ENCODE data around the gene TXNRD2.

TXNRD2 gene

DNA sequence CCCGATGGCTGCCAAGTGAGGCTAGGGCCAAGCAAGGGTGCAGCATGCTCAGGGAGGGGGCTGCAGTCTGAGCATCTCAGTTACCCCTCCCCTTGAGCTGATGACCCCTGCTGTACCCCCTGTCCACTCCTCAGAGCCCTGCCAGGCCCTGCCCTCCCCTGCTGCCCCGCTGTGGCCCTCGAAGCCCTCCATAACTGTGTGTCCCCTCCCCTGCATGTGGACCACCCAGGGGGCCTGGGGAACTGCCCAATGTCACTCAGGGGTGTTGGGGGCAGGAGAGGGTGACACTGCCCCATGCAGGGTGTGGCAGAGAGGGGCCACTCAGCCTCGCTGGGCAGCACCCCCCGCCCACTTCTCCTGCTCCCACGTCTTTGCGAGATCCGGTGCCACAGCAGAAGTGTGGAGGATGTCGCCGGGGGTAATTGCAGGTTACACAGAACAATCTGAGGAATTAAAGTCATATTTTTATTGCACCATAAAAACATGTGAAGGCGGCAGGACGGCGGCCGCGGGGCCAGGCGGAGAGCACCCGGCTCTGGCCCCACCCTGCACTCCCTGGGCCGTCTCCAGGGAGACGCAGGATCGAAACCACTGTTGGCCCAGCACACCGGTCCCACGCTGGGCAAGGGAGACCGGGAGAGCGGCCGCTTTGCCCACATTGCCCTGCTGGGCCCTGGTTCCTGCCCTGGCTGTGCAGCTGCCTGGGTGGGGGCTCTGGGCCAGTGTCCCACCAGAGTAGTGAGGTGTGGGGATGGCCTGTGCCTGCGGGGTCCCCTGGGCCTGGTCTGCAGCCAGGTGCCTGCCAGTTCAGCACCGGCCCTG, 68.3 kb downstream of the TXNRD2 start:
- DNase-seq = no peak

DNA sequence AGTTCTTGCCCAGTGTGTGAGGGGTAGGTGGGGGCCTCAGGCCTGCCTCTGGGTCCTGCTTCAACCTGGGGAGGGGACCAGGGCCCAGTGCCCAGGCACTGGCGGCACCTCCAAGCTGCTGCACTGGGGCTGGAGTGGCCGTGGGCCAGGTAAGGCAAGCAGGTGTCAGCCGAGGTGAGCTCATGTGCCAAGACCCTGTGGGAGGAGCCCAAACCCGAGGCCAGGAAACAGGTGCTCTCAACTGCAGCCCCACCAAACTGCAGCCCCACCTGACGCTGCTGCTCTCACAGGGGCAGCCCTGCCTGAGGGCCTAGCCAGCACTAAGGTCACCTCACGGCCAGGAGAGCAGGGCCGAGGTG, 68.9 kb downstream of the TXNRD2 start:
- DNase-seq = no peak

DNA sequence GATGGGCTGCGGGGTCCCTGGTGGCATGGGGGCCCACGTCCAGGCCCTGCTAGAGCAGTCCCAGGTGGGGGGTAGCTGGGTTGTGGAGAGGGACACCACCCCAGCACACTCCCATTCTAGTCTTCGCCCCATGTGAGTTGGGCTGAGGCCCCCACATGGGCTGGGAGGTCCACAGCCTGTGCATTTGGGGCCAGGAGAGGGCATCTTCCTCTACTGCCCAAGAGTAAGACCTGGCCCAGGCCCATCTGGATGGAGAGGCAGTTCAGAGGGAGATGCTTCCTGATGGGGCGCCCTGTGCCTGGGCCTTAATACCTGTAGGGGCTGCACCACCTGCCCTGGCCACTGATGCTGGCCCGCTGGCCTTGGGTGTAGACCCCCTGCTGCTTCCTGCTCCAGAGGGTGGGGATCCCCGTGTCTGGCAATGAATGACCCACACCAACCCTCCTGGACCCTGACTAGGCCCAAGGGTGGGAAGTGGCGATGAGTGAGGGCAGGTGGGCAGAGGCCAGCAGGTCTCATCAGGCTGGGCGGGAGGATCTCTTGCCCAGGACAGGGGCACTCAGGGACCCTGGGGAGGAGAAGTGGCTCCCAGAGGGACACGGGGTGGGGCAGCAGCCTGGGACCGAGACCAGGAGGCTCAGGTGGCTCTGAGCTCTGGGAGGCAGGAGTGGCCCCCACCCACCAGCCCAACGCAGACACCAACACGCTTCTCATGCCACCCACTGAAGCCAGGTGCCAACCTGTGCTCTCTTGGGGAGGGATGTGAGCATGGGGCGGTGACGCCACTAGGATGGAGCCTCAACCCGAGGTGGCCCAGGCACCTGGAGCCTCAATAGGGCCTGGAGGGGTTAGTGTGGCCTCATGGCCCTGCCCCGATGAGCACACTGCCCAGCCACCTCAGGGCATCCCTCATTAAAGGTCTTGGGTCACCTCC, 69.5 kb downstream of the TXNRD2 start:
- DNase-seq = no peak

DNA sequence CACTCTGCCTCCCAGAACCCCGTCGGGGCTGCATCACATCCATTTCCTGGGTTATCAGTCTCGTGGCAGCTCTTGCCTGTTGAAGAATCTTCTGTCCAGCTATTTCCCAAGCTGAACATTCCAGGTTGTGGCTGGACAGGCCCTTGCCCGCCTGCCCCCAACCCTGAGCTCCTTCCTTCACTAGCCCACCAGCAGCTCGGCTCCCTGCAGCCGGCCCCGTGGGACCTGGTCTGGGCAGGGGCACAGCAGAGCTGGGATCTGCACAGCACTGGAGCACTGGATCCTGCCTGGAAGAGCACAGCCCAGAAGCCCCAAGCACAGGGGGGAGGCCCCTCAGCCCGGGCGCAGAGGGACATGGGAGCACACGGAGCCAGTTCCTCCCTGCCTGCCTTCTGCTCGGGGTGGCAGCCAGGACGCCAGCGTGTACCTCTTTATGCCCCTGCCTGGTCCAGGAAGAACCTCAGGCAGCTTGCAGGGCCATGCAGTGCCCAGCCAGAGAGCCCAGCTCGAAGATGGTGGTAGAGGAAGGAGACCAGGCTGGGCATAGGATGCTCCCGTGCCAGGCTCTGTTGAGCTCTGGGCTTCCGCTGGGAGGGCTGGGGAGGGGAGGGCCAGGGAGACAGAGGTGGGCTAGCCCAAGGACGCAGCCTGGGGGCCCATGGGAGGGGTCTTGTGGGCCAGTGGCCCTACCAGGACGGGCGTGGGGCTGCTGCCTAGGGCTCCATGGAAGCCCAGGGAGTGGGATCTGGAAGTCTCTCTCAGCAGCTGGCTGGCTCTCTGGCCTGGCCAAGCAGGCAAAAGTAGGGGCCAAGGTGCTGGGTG, 70.4 kb downstream of the TXNRD2 start:
- no peak for DNase-seq

DNA sequence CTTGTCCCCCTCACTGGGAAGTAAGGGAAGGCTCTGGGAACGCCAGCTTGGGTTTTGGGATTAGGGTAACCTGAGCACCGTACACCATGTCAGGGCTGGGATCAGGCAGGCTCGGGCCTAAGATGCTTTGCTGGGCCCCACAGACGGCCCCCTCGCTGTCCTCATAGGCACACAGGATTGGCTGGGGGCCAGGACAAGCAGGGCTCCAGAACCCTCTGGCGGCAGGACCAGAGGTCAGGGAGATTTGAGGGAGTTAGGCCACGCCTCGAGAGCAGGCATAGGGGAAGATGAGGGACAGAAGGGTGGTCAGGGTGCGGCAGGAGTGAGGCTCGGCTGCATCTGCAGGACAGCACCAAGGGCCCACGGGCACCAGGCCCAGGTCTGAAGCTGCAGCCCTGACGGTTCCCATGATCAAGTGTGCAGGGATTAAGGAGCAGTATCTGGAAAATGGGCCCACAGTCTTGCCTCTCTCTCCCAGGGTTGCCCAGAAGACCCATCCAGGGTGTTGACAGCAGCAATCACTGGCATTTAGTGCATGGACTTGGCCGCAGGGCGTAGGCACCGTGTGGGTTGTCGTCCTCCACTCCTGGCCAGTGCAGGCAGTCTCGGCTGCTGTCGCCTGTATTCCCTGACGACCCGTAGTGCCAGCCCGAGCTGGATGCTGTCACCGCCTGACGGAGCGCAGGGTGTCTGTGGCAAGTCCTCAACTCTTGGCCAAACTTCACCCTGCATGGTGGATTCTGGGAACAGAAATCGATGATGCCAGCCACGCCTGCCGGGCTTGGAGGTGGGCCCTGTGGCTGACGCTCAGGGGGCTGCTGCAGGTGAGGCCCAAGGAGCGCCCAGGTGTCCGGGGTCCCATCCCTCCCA, 71.2 kb downstream of the TXNRD2 start:
- no peak for DNase-seq

DNA sequence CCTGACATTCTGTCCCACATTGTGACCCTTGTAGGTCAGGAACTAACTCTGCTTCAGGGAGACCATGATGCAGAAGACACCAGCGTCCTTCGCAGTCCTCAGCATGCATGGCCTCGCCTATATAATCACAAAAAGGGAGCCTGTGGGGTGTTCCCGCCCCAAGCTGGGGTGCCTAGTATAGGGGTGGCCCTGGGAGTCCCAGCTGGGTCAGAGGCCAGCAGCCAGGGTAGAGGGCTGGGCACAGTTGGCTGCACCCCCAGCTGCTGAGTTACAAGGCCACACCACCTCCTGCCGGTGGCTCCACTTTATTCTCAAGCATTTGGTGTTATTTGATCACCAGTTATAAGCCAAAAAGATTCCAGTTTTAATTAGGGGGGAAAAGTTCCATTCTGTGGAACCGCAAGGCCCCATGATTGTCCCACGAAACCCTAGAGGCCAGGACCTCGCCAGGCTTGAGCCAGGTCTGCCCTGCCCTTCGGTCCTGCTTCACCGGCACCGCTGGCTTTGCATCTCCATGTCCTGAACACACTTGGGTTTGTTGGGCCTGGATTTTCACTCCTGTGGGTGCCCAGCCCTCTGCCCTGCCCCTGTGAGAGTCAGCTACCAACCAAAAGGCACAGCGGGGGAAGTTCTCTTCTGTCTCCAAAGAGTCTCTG, 72.0 kb downstream of the TXNRD2 start:
- no peak for DNase-seq

DNA sequence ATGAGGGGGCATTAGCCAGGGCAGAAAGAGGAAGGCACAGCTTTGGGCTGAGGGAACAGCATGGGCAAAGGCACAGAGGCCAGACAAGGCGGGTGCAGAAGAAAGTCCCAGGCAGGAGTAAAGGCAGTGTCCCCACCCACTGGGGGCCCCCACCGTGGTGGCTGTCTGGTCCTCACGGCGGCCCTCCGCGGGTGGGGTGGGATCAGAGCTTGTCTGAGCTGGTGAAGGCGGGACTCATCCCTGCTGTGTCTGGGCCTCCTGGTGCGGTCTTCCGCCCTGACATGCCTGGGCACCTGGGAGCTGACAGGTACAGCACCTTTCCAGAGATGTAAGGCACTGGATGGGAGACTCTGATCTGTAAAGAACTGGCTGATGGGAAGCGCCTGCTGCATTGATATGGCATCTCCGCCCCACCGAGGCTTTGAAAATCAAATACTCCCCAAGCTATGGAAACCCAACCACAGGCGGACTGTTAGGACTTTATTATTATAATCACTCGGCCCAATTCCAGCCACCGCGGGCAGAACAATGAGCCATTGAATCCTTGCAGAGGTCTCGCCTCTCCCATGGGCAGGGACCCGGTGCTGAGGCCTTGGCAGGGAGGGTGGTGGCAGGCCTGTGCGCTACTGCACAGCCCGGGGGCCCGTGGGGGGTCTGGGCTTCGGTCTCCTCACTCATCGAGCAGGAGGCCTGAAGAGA, 72.7 kb downstream of the TXNRD2 start:
- DNase-seq = no peak

DNA sequence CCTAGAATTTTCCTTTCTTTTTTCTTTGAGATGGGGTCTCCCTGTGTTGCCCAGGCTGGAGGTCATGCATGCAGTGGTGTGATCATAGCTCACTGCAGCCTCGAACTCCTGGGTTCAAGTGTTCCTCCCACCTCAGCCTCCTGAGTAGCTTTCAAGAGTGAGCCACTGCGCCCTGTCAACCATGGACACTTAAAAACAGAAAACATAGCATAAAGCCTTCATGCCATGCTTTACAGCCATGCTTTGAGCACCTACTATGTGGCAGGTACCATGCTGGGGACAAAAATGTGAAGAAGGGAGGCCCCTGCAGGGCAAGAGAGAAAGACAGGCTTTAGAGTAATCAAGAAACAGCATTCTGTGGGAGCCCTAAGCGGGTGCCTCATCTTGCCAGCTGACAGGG, 73.3 kb downstream of the TXNRD2 start:
- no peak for DNase-seq

DNA sequence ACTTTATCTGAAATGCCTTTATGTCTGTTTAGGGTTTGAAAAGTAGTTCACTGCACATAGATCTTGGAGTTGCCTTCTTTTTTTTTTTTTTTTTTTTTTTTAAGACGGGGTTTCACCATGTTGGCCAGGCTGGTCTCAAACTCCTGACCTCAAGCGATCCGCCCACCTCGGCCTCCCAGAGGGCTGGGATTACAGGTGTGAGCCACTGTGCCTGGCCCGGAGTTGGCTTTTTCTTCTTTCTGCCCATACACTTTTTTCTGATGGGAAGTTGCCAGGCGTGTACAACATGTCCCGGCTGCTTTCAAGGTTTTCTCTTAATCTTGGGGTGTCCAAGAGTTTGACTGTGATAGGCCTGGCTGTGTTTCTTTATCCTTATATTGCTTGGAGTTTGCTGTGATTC, 74.0 kb downstream of the TXNRD2 start:
- DNase-seq = no peak

DNA sequence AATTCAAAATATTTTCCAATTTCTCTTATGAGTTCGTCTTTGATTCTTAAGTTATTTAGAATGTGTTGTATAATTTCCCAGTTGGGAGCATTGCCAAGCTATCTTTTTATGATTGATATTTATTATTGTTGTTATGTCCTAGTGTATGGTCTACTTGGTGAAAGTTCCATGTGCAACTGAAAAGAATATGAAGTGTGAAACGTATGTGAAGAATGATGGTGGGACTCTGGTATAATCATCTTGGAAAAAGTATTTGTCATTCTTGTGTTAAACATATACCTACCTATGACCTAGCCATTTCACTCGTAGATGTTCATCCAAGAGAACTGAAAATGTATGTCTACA, 75.0 kb downstream of the TXNRD2 start:
- no peak for DNase-seq

DNA sequence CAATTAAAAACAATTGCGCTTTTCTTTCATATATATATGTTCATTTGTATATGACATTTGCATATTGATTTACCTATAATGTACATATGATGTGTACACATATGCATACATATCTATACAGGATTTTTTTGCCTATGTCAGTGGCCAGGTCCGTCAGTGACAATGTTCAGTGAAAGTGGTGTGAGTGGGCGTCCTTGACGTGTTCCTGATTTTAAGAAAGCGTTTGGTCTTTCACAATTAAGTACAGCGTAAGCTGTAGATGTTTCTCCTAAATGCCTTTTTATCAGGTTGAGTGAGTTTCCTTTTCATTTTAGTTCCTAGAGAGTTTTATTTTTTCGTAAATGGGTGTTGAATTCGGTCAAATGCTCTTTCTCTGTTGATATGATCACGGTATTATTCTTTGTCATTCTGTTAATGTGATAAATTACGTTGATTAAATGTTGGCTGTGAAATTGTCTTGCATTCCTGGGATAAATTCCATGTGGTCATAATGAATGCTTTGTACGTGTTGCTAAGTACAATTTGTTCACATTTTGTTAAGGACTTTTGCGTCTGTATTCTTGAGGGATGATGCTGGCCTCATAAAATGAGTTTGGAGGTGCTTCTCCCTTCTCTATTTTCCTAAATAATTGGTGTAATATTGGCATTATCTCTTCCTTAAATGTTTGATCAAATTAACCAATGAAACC, 76.3 kb downstream of the TXNRD2 start:
- no peak for DNase-seq

DNA sequence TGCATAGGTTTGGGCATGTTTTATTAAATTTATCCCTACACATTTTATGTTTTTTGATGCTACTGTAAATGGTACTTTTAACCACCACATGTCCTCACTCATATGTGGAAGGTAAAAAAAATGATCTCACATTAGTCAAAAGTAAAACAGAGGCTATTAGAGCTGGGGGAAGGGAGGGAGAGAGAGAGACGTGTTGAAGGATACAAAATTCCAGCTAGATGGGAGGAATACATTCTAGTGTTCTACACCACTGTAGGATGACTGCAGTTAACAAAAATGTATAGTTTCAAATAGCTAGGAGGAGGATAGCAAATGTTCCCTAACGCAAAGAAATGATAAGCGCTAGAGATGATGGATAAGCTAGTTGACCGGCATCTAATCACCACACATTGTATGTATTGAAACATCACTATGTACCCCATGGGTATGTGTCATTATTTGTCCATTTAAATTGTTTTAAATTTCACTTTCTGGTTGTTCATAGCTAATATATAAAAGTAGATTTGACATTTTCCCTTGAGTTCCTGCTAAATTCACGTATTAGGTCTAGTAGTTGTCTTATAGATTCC, 77.0 kb downstream of the TXNRD2 start:
- DNase-seq = no peak

DNA sequence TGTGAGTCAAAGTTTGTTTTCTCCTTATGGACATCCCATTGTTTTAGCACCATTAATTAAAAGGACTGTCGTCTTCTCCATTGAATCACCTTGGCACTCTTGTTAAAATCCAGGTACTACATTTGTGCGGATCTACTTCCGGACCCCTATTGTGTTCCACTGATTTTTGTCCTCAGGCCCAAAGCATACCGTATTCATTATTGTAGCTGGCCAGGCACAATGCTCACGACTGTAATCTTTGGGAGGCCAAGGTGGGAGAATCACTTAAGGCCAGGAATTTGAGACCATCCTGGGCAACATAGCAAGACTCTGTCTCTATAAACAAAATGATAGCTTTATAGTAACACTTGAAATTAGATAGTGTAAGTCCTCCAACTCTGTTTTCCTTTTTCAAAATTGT, 78.0 kb downstream of the TXNRD2 start:
- DNase-seq = no peak

DNA sequence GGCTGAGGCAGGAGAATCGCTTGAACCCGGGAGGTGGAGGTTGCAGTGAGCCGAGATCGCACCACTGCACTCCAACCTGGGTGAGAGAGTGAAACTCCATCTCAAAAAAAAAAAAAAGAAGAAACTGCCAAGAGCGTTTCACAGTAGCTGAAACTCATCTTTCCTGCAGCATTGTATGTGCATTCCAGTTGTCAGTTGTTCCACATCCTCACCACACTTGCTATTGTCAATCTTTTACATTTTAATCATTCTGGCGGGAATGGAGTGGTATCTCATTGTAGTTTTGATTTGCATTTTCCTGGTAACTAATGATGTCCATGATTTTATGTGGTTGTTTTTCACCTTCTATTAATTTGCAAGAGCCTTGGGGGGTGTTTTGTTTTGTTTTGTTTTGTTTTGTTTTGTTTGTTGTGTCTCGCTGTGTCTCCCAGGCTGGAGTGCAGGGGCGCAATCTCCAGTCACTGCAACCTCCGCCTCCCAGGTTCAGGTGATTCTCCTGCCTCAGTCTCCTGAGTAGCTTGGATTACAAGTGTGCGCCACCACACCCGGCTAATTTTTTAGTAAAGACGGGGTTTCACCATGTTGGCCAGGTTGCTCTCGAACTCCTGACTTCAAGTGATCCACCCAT, 78.9 kb downstream of the TXNRD2 start:
- no peak for DNase-seq

DNA sequence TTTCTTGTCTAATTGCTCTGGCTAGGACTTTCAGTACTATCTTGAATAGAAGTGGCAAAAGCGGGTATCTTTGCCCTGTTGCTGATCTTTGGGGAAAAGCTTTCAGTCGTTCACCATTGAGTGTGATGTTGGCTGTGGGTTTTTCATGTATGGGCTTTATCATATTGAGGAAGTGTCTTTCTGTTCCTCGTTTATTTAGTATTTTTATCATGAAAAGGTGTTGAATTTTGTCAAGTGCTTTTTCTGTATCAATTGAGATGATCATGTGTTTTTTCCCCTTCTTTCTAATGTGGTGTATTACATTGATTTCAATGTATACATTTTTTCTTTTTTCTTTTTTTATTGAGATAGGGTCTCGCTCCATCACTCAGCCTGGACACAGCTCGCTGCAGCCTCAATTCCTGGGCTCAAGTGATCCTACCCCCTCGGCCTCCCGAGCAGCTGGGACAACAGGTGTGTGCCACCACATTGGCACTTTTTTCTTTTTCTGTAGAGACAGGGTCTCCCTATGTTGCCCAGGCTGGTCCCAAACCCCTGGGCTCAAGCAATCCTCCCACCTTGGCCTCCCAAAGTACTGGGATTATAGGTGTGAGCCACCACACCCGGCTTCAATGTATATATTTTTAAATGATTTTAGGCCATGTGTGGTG, 81.6 kb downstream of the TXNRD2 start:
- DNase-seq = no peak

DNA sequence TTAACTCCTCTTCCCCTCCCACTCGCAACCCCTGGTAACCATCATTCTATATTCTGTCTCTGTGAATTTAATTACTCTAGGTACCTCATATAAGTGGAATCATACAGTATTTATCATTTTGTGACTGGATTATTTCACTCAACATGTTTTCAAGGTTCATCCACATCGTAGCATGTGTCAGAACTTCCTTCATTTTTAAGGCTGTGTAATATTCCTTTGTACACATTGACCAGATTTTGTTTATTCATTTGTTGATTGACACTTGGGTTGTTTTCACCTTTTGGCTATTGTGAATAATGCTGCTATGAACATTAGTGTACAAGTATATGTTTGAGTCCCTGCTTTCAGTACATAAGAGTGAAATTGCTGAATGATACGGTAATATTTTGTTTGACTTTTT, 84.2 kb downstream of the TXNRD2 start:
- no peak for DNase-seq

DNA sequence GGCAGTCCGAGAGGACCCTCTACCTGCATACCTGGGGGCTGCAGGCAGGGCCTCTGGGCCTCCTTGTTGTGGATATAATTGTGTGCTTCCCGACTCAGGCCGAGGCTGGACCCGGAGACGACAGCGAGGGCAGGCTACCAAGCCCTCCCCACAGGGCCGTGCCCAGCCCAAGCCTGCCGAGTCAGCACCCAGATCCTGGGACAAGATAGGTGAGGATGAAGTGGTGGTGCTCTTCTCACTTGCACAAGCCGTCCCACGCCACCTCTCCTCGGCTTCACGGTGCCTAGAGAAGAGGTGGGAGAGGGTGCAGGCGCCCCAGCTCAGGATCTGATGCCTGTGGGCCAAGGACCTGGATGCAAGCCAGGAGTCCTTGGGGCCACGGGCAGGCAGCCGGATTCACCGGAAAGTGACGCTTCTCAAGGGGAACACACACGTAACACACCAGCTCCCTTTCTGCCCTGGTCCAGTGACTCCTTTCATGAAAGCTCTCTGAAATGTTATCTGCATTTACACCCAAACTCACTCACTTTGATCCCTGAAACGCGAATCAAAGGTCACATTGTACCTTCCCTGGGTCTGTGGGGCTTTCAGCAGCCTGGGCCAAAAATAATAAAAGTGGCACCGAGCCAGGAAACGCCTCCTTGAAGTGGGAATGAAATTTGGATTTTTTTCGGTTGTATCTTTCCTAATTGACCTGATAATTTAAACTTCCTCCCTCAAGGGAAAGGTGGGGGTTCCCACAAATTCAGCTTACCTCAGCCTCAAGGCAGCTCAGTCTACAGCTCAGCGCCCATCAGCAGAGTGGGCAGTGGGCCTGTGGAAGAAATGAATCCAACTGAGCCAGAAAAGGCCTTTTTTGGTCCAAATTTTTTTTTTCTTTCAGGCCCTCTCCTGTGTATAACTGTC, 85.9 kb downstream of the TXNRD2 start:
- DNase-seq = no peak
